HEK293 (cell line): Measurements from ENCODE around the gene LAMTOR5.
"Not testable (repeated sequence)": the region's sequence is repeated elsewhere in the genome, so short reads cannot be mapped to it uniquely, and the experiment has no call there.

ENCODE experiments used
- CTCF ChIA-PET: fragments of 350-600 bp; formaldehyde crosslinking; extraction: SDS; loops from one replicate; lab custom pipeline; 2021; ENCODE audit warnings: antibody characterized with exemption; lab: Yijun Ruan, JAX
- POLR2A ChIA-PET: fragments of 300-600 bp; formaldehyde crosslinking; extraction: SDS; loops from one replicate; lab custom pipeline; 2020; ENCODE audit warnings: antibody characterized with exemption, inconsistent platforms; lab: Yijun Ruan, JAX
- H3K27ac ChIP-seq: fragments of 200-500 bp; sonication (Bioruptor generic); 2 replicates; pipeline ENCODE4 v1.5.1; 2014; ENCODE audit warnings: low read depth, low read length, control low read depth, inconsistent platforms; ENCODE audit errors: extremely low read depth
- H3K36me3 ChIP-seq, 2 experiments: fragments of 200-500 bp in 1 of 2; sonication (Bioruptor generic) in 1 of 2; 1 replicate in 1 of 2; 2 replicates in 1 of 2; pipeline ENCODE4 v1.5.1; 2014 to 2017; ENCODE audit warnings: inconsistent platforms in 2 of 2, low read length in 2 of 2; ENCODE audit not compliant: control insufficient read depth in 2 of 2, insufficient read depth in 1 of 2
- H3K4me1 ChIP-seq: fragments of 200-500 bp; sonication (Bioruptor generic); 2 replicates; pipeline ENCODE4 v1.5.1; 2014; ENCODE audit warnings: mild to moderate bottlenecking, low read length, inconsistent platforms; ENCODE audit not compliant: control insufficient read depth, insufficient read depth
- H3K4me3 ChIP-seq: 2 replicates; pipeline ENCODE4 v1.5.1; 2011; ENCODE audit warnings: low read depth, mild to moderate bottlenecking, control low read depth, low read length, moderate library complexity
- H3K9me3 ChIP-seq: fragments of 200-500 bp; sonication (Bioruptor generic); 2 replicates; pipeline ENCODE4 v1.5.1; 2014; ENCODE audit warnings: low read depth, low read length, inconsistent platforms; ENCODE audit not compliant: control insufficient read depth, insufficient read depth
- ZFP3 ChIP-seq: fragments of 450-650 bp; formaldehyde crosslinking; IDR thresholded peaks from 2 replicates; pipeline ENCODE4 v1.5.1; 2016; ENCODE audit warnings: low read depth, missing biosample characterization, missing genetic modification characterization
- ZNF157 ChIP-seq: fragments of 450-650 bp; formaldehyde crosslinking; IDR thresholded peaks from 2 replicates; pipeline ENCODE4 v1.5.1; 2016; ENCODE audit warnings: missing biosample characterization, missing genetic modification characterization
- ZNF174 ChIP-seq: fragments of 450-650 bp; formaldehyde crosslinking; IDR thresholded peaks from 2 replicates; pipeline ENCODE4 v1.5.0; 2017; ENCODE audit warnings: missing biosample characterization, mild to moderate bottlenecking, missing genetic modification characterization
- ZNF175 ChIP-seq: fragments of 450-650 bp; formaldehyde crosslinking; IDR thresholded peaks from 2 replicates; pipeline ENCODE4 v1.5.1; 2016; ENCODE audit warnings: missing biosample characterization, missing genetic modification characterization
- ZNF214 ChIP-seq: fragments of 450-650 bp; formaldehyde crosslinking; IDR thresholded peaks from 2 replicates; pipeline ENCODE4 v1.5.1; 2017; ENCODE audit warnings: missing biosample characterization, mild to moderate bottlenecking, missing genetic modification characterization, borderline replicate concordance
- ZNF248 ChIP-seq: fragments of 450-650 bp; formaldehyde crosslinking; IDR thresholded peaks from 2 replicates; pipeline ENCODE4 v1.5.1; 2017; ENCODE audit warnings: missing biosample characterization, missing genetic modification characterization
- ZNF292 ChIP-seq: fragments of 450-650 bp; formaldehyde crosslinking; IDR thresholded peaks from 2 replicates; pipeline ENCODE4 v1.5.1; 2016; ENCODE audit warnings: low read depth, missing biosample characterization, missing genetic modification characterization, borderline replicate concordance
- ZNF335 ChIP-seq: fragments of 450-650 bp; formaldehyde crosslinking; conservative IDR thresholded peaks from 2 replicates; pipeline ENCODE4 v1.5.1; 2016; ENCODE audit warnings: missing biosample characterization, missing genetic modification characterization
- ZNF404 ChIP-seq: fragments of 450-650 bp; formaldehyde crosslinking; IDR thresholded peaks from 2 replicates; pipeline ENCODE4 v1.5.1; 2017; ENCODE audit warnings: missing biosample characterization, missing genetic modification characterization
- ZNF571 ChIP-seq: fragments of 450-650 bp; formaldehyde crosslinking; IDR thresholded peaks from 2 replicates; pipeline ENCODE4 v1.5.0; 2017; ENCODE audit warnings: missing biosample characterization, missing genetic modification characterization
- ZNF600 ChIP-seq: fragments of 450-650 bp; formaldehyde crosslinking; IDR thresholded peaks from 2 replicates; pipeline ENCODE4 v1.5.1; 2016; ENCODE audit warnings: missing biosample characterization, missing genetic modification characterization
- ZNF624 ChIP-seq: fragments of 450-650 bp; formaldehyde crosslinking; IDR thresholded peaks from 2 replicates; pipeline ENCODE4 v1.5.1; 2017; ENCODE audit warnings: missing biosample characterization, missing genetic modification characterization
- ZNF677 ChIP-seq: fragments of 450-650 bp; IDR thresholded peaks from 2 replicates; pipeline ENCODE4 v1.5.0; 2018; ENCODE audit warnings: missing biosample characterization, mild to moderate bottlenecking, missing genetic modification characterization, moderate library complexity
- TF ChIP-seq, protein P1 (sequence below): fragments of 450-650 bp; formaldehyde crosslinking; IDR thresholded peaks from 2 replicates; pipeline ENCODE4 v1.5.1; 2017; ENCODE audit warnings: missing biosample characterization, missing genetic modification characterization
- TF ChIP-seq, protein P2 (sequence below): fragments of 450-650 bp; IDR thresholded peaks from 2 replicates; pipeline ENCODE4 v1.5.1; 2018; ENCODE audit warnings: missing biosample characterization, missing genetic modification characterization
- TF ChIP-seq, protein P3 (sequence below): fragments of 450-650 bp; formaldehyde crosslinking; IDR thresholded peaks from 2 replicates; pipeline ENCODE4 v1.5.1; 2016; ENCODE audit warnings: missing biosample characterization, missing genetic modification characterization
- TF ChIP-seq, protein P4 (sequence below): fragments of 450-650 bp; formaldehyde crosslinking; IDR thresholded peaks from 2 replicates; pipeline ENCODE4 v1.5.1; 2017; ENCODE audit warnings: missing biosample characterization, missing genetic modification characterization
- TF ChIP-seq, protein P5 (sequence below): fragments of 450-650 bp; formaldehyde crosslinking; IDR thresholded peaks from 2 replicates; pipeline ENCODE4 v1.5.1; 2017; ENCODE audit warnings: missing biosample characterization, mild to moderate bottlenecking, missing genetic modification characterization, moderate library complexity
- TF ChIP-seq, protein P6 (sequence below): fragments of 450-650 bp; formaldehyde crosslinking; IDR thresholded peaks from 2 replicates; pipeline ENCODE4 v1.5.1; 2016; ENCODE audit warnings: missing biosample characterization, missing genetic modification characterization

The LAMTOR5 gene

DNA sequence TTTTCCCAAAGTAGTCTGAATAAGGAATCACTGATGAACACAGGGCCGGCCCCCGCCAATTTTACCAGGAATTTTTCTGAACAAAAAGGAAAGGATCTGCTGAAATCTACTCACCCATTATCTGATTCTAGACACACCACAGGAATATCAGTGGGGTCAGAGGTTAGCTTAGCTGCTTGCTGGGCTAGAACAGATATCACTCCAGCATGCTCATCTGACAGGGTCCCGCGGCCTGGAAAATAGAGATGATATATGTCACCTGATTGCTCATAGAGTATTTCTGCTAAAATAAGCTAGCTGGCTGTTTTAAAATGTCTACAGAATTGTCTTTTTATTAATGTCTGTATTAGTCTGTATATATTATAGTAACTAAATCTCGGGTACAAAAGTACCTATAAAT is 3.7 kb downstream of the LAMTOR5 start:
- no peak overlapping the region for H3K27ac ChIP-seq
- CTCF ChIA-PET, result interaction anchor here (0.6 to 3.7 kb wide), 3 partner anchors 9 to 196 kb away, joined by 3 to 9 read pairs (median 7); no protein-coding TSS in a partner anchor
- POLR2A ChIA-PET, result no interaction called here
- no peaks in the 10 kb centered on the region for H3K4me1 ChIP-seq
- no peak overlapping the region for H3K4me3 ChIP-seq
- no peak for TF ChIP-seq ZNF600
- TF ChIP-seq ZNF404, result no peak
- TF ChIP-seq, protein P1, sequence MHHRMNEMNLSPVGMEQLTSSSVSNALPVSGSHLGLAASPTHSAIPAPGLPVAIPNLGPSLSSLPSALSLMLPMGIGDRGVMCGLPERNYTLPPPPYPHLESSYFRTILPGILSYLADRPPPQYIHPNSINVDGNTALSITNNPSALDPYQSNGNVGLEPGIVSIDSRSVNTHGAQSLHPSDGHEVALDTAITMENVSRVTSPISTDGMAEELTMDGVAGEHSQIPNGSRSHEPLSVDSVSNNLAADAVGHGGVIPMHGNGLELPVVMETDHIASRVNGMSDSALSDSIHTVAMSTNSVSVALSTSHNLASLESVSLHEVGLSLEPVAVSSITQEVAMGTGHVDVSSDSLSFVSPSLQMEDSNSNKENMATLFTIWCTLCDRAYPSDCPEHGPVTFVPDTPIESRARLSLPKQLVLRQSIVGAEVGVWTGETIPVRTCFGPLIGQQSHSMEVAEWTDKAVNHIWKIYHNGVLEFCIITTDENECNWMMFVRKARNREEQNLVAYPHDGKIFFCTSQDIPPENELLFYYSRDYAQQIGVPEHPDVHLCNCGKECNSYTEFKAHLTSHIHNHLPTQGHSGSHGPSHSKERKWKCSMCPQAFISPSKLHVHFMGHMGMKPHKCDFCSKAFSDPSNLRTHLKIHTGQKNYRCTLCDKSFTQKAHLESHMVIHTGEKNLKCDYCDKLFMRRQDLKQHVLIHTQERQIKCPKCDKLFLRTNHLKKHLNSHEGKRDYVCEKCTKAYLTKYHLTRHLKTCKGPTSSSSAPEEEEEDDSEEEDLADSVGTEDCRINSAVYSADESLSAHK, result no peak
- TF ChIP-seq ZNF335, result no peak
- TF ChIP-seq ZNF292, result no peak
- TF ChIP-seq ZNF175 (tag by site-specific recombination), result no peak
- TF ChIP-seq, protein P2, sequence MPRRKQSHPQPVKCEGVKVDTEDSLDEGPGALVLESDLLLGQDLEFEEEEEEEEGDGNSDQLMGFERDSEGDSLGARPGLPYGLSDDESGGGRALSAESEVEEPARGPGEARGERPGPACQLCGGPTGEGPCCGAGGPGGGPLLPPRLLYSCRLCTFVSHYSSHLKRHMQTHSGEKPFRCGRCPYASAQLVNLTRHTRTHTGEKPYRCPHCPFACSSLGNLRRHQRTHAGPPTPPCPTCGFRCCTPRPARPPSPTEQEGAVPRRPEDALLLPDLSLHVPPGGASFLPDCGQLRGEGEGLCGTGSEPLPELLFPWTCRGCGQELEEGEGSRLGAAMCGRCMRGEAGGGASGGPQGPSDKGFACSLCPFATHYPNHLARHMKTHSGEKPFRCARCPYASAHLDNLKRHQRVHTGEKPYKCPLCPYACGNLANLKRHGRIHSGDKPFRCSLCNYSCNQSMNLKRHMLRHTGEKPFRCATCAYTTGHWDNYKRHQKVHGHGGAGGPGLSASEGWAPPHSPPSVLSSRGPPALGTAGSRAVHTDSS, result no peak
- TF ChIP-seq ZNF248 (tag by site-specific recombination), result no peak
- TF ChIP-seq ZFP3 (tag by site-specific recombination), result no peak
- TF ChIP-seq ZNF214 (tag by site-specific recombination), result no peak
- TF ChIP-seq, protein P3, sequence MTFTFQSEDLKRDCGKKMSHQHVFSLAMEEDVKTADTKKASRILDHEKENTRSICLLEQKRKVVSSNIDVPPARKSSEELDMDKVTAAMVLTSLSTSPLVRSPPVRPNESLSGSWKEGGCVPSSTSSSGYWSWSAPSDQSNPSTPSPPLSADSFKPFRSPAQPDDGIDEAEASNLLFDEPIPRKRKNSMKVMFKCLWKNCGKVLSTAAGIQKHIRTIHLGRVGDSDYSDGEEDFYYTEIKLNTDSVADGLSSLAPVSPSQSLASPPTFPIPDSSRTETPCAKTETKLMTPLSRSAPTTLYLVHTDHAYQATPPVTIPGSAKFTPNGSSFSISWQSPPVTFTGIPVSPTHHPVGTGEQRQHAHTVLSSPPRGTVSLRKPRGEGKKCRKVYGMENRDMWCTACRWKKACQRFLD (tag by site-specific recombination), result no peak
- TF ChIP-seq, protein P4, sequence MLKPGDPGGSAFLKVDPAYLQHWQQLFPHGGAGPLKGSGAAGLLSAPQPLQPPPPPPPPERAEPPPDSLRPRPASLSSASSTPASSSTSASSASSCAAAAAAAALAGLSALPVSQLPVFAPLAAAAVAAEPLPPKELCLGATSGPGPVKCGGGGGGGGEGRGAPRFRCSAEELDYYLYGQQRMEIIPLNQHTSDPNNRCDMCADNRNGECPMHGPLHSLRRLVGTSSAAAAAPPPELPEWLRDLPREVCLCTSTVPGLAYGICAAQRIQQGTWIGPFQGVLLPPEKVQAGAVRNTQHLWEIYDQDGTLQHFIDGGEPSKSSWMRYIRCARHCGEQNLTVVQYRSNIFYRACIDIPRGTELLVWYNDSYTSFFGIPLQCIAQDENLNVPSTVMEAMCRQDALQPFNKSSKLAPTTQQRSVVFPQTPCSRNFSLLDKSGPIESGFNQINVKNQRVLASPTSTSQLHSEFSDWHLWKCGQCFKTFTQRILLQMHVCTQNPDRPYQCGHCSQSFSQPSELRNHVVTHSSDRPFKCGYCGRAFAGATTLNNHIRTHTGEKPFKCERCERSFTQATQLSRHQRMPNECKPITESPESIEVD (tag by site-specific recombination), result no peak
- TF ChIP-seq ZNF677 (tag by site-specific recombination), result no peak
- TF ChIP-seq, protein P5, sequence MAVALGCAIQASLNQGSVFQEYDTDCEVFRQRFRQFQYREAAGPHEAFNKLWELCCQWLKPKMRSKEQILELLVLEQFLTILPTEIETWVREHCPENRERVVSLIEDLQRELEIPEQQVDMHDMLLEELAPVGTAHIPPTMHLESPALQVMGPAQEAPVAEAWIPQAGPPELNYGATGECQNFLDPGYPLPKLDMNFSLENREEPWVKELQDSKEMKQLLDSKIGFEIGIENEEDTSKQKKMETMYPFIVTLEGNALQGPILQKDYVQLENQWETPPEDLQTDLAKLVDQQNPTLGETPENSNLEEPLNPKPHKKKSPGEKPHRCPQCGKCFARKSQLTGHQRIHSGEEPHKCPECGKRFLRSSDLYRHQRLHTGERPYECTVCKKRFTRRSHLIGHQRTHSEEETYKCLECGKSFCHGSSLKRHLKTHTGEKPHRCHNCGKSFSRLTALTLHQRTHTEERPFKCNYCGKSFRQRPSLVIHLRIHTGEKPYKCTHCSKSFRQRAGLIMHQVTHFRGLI (tag by site-specific recombination), result no peak
- TF ChIP-seq ZNF624 (tag by site-specific recombination), result no peak
- TF ChIP-seq, protein P6, sequence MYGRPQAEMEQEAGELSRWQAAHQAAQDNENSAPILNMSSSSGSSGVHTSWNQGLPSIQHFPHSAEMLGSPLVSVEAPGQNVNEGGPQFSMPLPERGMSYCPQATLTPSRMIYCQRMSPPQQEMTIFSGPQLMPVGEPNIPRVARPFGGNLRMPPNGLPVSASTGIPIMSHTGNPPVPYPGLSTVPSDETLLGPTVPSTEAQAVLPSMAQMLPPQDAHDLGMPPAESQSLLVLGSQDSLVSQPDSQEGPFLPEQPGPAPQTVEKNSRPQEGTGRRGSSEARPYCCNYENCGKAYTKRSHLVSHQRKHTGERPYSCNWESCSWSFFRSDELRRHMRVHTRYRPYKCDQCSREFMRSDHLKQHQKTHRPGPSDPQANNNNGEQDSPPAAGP (tag by site-specific recombination), result no peak
- no peak for TF ChIP-seq ZNF157 (tag by site-specific recombination)
- TF ChIP-seq ZNF174, result no peak
- TF ChIP-seq ZNF571 (tag by site-specific recombination), result no peak
- TF ChIP-seq, all 188 proteins: peak for 0
- no peaks in the 10 kb centered on the region for H3K9me3 ChIP-seq
- H3K36me3 ChIP-seq, result peaks cover 44 to 69% of the 10 kb centered on the region in 2 experiments

DNA sequence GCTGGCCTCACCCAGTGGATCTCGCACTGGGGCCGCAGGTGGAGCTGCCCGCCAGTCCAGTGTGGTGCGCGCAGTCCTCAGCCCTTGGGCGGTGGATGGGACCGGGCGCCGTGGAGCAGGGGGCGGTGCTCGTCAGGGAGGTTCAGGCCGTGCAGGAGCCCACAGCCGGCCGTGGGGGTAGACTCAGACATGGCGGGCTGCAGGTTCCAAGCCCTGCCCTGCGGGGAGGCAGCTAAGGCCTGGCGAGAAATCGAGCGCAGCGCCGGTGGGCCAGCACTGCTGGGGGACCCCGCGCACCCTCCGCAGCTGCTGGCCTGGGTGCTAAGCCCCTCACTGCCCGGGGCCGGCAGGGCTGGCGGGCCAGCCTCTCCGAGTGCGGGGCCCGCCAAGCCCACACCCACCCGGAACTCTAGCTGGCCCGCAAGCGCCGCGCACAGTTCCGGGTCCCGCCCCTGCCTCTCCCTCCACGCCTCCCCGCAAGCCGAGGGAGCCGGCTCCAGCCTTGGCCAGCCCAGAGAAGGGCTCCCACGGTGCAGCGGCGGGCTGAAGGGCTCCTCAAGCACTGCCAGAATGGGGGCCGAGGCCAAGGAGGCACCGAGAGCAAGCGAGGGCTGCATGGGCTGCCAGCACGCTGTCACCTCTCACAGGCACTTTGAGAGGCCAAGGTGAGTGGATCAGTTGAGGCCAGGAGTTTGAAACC is 11.1 kb downstream of the LAMTOR5 start:
- H3K9me3 ChIP-seq, POLR2A ChIA-PET, H3K27ac ChIP-seq, H3K4me3 ChIP-seq, H3K4me1 ChIP-seq, CTCF ChIA-PET: not testable (repeated sequence)
- H3K36me3 ChIP-seq, result peaks cover 27 to 50% of the 10 kb centered on the region in 2 experiments; a peak in 2 of 3 replicates
